ENCODE measurements around the gene MNAT1.

GRCh38 chr14:60707858-60708257 lies 26.7 kb upstream of the MNAT1 start:
- TF ChIP-seq CTCF (IDR thresholded peaks at IDR 0.05) = no peak
- TF ChIP-seq POLR2A (IDR thresholded peaks at IDR 0.05) = no peak

All from tibial nerve (tissue), 3 donors.